Activated T-cell treated with anti-CD3 and anti-CD28 coated beads, Interleukin-2, amount 50 U/mL, for 24 hours (primary cell): ENCODE results near the gene SAMD8.
"Not testable (repeated sequence)": the region's sequence is repeated elsewhere in the genome, so short reads cannot be mapped to it uniquely, and the experiment has no call there.

ENCODE experiments used
- DNase-seq: peaks from one replicate; pipeline ENCODE4 v3.0.0-alpha.2; 2020
- H3K27ac Mint-ChIP-seq: 2 replicates; pipeline ENCODE4 v1.8.0; 2020; ENCODE audit warnings: mild to moderate bottlenecking, mixed read lengths
- H3K27me3 Mint-ChIP-seq: 2 replicates; pipeline ENCODE4 v1.8.0; 2020; ENCODE audit warnings: mixed read lengths
- H3K36me3 Mint-ChIP-seq: 2 replicates; pipeline ENCODE4 v1.8.0; 2020; ENCODE audit warnings: low read depth, mixed read lengths
- H3K4me1 Mint-ChIP-seq: 2 replicates; pipeline ENCODE4 v1.8.0; 2020; ENCODE audit warnings: low read depth, mixed read lengths
- H3K4me3 Mint-ChIP-seq: 2 replicates; pipeline ENCODE4 v1.8.0; 2020; ENCODE audit warnings: mild to moderate bottlenecking, moderate library complexity, mixed read lengths
- H3K9me3 Mint-ChIP-seq: 2 replicates; pipeline ENCODE4 v1.8.0; 2020; ENCODE audit warnings: mixed read lengths

The SAMD8 gene

DNA sequence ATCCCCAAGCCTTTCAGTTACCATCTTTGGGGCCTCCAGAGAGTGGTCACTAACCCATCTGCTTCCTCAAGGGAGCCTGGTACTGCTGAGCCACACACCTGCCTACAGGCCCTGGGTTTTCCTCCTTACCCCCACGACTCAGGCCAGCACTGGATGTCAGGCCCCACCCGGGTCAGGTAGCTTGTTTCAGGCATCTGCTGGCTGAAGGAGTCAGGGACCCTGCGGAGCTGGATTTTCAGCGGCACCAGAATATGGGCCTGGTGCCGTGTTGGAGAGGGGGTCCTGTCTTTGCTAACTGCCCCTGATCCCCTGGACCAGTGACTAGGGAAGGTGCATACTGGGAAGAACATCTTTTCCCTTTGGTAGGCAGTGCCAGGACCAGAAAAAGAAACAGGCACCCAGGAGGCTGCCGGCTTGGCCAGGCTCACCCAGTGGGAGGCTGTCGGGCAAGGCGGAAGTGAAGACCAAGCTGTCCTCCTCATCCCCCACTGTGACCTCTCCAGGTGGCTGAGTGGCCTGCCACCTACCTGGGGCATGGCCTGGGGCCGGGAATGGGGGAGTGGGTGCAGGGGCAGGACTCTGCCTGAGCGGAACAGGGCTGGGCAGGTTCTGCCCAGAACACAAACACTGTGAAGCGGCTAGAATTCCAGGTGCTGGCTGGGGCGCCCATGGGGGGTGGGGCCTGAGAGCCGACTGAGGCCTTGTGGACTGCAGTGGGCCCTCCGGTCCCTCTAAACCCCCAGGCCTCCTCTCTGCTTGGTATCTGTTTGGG is 12.4 kb upstream of the SAMD8 start:
- DNase-seq = no peak
- H3K4me3 Mint-ChIP-seq = no peak overlapping the region
- H3K27me3 Mint-ChIP-seq = no peaks in the 10 kb centered on the region
- peaks cover 2% of the 10 kb centered on the region for H3K4me1 Mint-ChIP-seq
- H3K36me3 Mint-ChIP-seq = no peaks in the 10 kb centered on the region
- no peaks in the 10 kb centered on the region for H3K9me3 Mint-ChIP-seq
- no peak overlapping the region for H3K27ac Mint-ChIP-seq

DNA sequence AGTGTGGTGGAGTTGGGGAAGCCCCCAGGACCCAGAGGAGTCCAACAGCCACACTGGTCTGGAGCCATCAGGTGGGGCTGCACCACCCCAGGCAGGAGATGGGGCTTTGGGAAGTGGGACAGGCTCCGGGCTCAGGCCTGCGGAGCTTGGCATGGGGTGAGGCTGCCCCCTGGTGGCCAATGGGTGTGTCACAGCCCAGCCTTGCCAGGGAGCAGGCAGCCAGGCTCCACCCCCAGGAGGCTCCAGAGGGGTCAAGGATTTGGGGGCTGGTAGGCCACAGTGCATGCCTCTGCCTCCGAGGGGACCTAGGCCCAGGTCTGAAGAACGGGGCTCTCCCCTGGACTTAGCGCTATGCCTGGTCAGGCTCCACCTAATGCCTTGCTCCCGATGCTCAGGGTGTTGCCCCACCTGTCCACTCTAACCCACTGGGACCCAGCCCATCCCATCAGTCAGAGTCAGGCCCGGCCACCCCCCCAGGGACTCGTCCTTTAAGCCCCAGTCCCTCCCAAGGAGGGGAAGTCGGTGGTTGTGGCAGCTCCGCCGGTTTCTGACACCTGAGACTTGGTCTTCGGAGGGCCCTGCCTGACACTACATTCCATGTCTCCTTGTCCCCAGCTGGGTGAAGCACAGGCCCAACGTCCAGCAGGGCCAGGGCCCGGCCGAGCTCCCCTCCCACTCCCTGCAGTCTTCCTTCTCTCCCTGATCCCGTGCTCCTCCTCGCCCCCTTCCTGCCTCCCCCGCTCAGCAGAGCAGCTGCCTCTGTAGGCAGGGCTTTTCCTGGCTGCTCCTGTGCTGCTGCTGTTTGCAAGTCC is 11.3 kb upstream of the SAMD8 start:
- H3K4me1 Mint-ChIP-seq = peaks cover 2% of the 10 kb centered on the region
- H3K36me3 Mint-ChIP-seq = no peaks in the 10 kb centered on the region

DNA sequence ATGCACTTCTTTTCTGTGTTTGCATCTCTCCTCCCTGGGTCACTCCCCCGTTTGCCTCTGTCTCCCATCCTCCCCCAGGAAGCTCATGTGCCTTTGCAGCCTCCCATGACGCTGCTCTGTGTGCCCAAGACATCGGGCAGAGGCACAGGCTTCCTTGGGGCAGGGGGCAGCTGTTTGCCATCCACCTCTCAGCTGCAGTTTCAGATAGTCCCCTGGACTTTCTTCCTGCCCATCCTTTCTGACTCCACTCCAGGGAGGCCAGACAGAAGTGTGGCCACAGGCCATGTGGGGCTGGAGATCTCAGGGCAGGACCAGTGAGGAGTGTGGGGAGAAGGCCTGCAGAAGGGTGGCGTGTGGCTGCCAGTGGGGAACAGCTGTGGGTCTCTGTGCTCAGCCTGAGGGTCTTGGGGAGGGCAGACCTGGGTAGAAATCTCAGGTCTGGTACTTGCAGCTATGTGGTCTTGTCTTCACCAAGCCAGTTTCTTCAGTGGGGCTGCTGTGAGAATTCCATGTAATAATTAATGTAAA is 10.6 kb upstream of the SAMD8 start:
- DNase-seq = no peak
- Mint-ChIP-seq H3K27ac (no peak overlapping the region), H3K27me3 (no peaks in the 10 kb centered on the region), H3K9me3 (no peaks in the 10 kb centered on the region), H3K36me3 (no peaks in the 10 kb centered on the region), H3K4me1 (peaks cover 2% of the 10 kb centered on the region), H3K4me3 (no peak overlapping the region)

More for the DNA sequence above, 11.3 kb upstream of the SAMD8 start:
- no peak overlapping the region for H3K4me3 Mint-ChIP-seq
- H3K9me3 Mint-ChIP-seq = no peaks in the 10 kb centered on the region
- no peaks in the 10 kb centered on the region for H3K27me3 Mint-ChIP-seq
- peak; percentile 90 for DNase-seq
- peak overlapping the region; percentile 47 for H3K27ac Mint-ChIP-seq

DNA sequence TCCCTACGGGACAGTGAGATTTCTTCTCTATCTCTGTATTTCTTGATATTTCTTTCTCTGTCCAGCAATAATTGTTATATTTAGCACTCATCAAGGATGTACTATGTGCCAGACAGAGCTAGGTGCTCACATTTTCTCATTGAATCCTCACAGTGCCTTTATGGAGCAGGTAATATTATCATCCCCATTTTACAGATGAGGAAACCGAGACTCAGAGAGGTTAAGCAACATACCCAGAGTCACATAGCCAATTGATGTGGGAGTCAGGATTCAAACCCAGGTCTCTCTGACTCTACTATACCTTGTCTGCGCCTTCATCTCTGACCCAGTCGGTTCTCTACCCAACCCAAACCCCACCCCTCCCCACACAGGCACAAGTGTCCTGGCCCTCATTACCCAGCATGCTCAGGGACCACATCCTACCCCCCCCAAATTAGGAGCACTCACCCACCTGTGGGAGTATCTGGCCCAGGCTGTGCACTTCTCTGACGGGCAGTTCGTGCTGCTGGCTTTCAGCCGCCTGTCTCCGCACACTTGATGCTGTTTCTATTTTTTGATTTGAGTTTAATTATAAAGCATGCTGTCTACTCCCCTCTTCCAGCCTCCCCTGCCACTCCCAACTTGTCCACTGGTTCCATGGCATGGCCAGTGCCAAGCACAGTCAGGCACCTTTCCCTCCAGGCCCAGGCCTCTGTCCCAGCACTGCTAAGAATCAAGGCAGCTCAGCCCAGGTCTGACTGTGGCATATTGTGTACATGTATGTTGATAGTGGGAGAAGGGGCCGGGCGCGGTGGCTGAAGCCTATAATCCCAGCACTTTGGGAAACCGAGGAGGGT is 9.8 kb upstream of the SAMD8 start:
- H3K9me3 Mint-ChIP-seq = no peaks in the 10 kb centered on the region
- H3K4me1 Mint-ChIP-seq = peaks cover 2% of the 10 kb centered on the region
- no peak overlapping the region for H3K27ac Mint-ChIP-seq
- no peaks in the 10 kb centered on the region for H3K36me3 Mint-ChIP-seq
- H3K27me3 Mint-ChIP-seq = no peaks in the 10 kb centered on the region
- no peak overlapping the region for H3K4me3 Mint-ChIP-seq
- no peak for DNase-seq

DNA sequence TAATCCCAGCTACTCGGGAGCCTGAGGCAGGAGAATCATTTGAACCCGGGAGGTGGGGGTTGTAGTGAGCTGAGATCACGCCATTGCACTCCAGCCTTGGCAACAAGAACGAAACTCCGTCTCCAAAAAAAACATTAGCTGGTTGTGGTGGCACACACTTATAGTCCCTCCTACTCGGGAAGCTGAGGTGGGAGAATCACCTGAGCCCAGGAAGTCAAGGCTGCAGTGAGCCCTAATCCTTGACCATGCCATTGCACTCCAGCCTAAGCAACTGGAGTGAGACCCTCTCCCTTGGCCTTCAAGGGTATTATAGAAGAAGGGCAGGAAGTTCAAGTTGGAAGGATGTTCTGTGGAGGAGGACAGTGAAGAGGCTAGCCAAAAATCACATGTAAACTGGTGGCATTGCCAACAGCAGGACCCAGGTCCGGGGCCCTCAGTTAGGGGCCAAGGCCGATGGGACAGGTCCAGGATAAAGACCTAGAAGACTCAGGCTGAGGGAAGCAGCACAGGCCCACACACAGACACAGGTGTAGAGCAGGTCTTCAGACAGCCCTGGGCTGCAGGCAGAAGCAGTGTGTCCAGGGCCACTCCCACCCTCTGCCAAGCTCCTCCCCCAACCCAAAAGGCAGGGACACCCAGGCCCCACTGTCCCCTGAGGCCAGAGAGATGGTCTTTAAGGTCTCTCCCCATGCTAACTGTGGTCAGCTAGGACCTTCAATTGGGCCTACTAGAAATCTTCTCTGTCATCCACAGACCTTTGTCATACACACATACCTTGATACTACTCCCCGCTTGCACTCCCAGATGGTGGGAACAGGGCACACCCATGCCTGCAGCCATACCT is 8.4 kb upstream of the SAMD8 start:
- DNase-seq = no peak
- no peak overlapping the region for H3K27ac Mint-ChIP-seq
- H3K9me3 Mint-ChIP-seq = no peaks in the 10 kb centered on the region
- no peaks in the 10 kb centered on the region for H3K27me3 Mint-ChIP-seq
- H3K4me1 Mint-ChIP-seq = peaks cover 2% of the 10 kb centered on the region
- no peak overlapping the region for H3K4me3 Mint-ChIP-seq
- H3K36me3 Mint-ChIP-seq = no peaks in the 10 kb centered on the region

DNA sequence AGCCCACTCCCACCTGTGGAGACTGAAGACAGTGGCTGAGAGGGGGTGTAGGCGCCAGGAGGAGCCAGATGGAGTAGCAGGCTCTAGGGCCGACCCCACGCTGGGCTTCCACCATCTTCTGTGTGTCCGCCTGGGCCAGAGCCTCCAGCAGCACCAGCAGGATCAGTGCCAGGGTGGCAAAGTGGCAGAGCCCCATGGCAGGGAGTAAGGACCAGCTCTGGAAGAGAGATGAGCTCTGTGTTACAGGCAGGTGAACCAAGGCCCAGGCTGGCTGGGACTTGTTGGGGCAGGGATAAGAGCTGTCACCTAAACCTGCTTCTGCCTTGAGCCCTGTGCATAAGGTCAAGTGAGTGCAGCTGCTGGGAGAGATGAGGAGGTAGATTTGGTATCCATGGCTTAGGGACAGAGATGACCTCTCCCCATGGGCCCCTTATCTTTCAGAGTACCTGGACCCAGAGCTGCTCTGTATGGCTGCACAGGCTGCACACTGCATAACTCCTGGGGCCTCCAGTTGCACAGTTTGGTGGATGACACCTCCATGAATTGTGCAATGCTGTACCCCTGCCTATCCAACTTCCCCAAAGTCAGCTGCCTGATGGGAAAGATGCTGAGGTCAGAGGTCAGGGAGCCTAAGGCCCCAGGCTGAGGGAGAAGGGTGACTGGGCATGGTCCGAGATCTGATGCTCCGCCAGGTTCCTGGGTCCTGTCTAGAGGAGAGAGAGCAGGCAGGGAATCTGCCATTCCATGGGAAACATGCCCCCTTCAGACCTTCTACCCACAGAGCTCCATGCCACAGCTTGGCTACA is 7.4 kb upstream of the SAMD8 start:
- H3K27me3 Mint-ChIP-seq = no peaks in the 10 kb centered on the region

DNA sequence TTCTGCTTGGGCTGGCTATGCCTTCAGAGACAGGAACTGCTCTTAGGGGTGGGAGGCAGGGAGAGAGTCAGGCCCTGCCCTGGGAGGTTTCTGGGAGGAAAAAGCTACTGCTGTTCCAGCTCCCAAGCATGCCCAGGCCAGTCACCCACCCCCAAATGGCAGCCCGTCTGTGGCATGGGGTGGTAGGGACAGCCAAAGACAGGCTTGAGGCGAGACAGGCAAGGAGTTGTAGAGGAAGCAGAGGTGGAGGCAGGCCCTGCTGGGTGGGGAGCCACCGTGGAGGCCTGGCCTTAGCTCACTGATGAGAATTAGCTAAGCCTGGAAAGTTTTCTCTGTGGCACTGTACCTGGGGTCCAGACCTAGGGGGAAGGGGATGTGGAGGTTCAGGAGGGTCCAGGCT is 6.6 kb upstream of the SAMD8 start:
- H3K9me3 Mint-ChIP-seq = no peaks in the 10 kb centered on the region
- H3K4me1 Mint-ChIP-seq = peaks cover 3% of the 10 kb centered on the region
- no peak overlapping the region for H3K27ac Mint-ChIP-seq
- no peak overlapping the region for H3K4me3 Mint-ChIP-seq
- H3K36me3 Mint-ChIP-seq = no peaks in the 10 kb centered on the region
- no peak for DNase-seq
- no peaks in the 10 kb centered on the region for H3K27me3 Mint-ChIP-seq

More for the DNA sequence above, 7.4 kb upstream of the SAMD8 start:
- DNase-seq = no peak
- H3K9me3 Mint-ChIP-seq = no peaks in the 10 kb centered on the region
- peaks cover 2% of the 10 kb centered on the region for H3K4me1 Mint-ChIP-seq
- no peak overlapping the region for H3K27ac Mint-ChIP-seq
- H3K4me3 Mint-ChIP-seq = no peak overlapping the region
- H3K36me3 Mint-ChIP-seq = no peaks in the 10 kb centered on the region

DNA sequence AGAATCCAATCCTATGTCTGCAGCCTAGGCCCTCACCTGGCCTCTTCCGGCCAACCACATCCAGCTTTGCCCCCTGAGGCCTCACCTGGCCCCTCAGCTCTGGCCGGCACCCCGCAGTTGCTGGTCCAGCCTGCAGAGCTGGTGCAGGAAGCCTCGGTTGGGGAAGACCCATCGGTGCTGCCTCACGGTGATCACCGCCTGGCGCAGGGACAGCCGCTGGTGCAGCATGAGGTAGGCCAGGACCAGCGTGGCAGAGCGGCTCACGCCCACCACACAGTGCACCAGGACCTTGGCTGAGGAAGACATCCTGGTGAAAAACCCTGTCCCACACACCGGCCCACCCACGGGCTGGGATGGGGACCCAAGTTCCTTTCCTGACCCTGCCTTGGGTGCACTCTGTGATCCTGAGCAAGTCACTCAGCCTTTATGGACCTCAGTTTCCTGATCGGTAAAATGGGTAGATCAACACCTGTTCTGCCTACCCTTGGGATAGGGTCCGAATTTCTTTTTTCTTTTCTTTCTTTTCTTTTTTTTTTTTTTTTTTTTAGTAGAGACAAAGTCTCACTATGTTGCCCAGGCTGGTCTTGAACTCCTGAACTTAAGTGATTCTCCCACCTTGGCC is 5.8 kb upstream of the SAMD8 start:
- Mint-ChIP-seq H3K4me3 (no peak overlapping the region), H3K27ac (no peak overlapping the region), H3K4me1 (peaks cover 12% of the 10 kb centered on the region), H3K9me3 (no peaks in the 10 kb centered on the region), H3K36me3 (no peaks in the 10 kb centered on the region), H3K27me3 (no peaks in the 10 kb centered on the region)
- no peak for DNase-seq

DNA sequence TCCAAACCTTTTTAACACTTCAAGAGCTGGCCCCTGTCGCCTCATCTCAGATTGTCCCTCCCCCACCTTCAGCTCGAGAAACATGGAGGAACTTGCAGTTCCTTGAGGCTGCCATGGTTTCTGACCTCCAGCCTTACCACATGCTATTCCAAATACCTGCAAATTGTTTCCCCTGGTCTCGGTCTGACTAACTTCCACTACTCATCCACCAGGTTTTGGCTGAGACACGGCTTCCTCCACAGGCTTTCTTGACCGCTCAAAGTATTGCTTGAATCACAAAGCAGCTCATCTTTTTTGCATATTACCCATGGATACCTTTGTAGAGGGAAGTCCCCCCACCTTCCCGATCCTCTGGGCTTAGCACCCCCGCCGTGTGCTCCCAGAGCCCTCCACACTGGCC is 5.2 kb upstream of the SAMD8 start:
- no peak overlapping the region for H3K27ac Mint-ChIP-seq
- H3K4me3 Mint-ChIP-seq = no peak overlapping the region
- H3K9me3 Mint-ChIP-seq = no peaks in the 10 kb centered on the region
- H3K4me1 Mint-ChIP-seq = peaks cover 16% of the 10 kb centered on the region
- no peak for DNase-seq
- no peaks in the 10 kb centered on the region for H3K36me3 Mint-ChIP-seq
- H3K27me3 Mint-ChIP-seq = no peaks in the 10 kb centered on the region

DNA sequence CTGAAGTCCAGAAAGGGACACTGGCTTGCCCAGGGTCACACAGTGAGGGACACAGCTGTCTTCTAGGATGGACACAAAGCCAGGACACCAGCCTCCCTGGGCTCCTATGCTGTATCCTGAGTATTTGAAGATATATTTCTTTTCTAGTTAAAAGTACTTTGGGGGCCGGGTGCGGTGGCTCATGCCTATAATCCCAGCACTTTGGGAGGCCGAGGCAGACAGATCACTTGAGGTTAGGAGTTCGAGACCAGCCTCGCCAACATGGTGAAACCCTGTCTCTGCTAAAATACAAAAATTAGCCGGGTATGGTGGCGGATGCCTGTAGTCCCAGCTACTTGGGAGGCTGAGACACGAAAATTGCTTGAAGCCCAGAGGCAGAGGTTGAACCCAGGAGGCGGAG is 4.6 kb upstream of the SAMD8 start:
- H3K27me3 Mint-ChIP-seq, H3K4me3 Mint-ChIP-seq, H3K9me3 Mint-ChIP-seq, DNase-seq, H3K27ac Mint-ChIP-seq, H3K36me3 Mint-ChIP-seq: not testable (repeated sequence)
- peaks cover 16% of the 10 kb centered on the region for H3K4me1 Mint-ChIP-seq

DNA sequence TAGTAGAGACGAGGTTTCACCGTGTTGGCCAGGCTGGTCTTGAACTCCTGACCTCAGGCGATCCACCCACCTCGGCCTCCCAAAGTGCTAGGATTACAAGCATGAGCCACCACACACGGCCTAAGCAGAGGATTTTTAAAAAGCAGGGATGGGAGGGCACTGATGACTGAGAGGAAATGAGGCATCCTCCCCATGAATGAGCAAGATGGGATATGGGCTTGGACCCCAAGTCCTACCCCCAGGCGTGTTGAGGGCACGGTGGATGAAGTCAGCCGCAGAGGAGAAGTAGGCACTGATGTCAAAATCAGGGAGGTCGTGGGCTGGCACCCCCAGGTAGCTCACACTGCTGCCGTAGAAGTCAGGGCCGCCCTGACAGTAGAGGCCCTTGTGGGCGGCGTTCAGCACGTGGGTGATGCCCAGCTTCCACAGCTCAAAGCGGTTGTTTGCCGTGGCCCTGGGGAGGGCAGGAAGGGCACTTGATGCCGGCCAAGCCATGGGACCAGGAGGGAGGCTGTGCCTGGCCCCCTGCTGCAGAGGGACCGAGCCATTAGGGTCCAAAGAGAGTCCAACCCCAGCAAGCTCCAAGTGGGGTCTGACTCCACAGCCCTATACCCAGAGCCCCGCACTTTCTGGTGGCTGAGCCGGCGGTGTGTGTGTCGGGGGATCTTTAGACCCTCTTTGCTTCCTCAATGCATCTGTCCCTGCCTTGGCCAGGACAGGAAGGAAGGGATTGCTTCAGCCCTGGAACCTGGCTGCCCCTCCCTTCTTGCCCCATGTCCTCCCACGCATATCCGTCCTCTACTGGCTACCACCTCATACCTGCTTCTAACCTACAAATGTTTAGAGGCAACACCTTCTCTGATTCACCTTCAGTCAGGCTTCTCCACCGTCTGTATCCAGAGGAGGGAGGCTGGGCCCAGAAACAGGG is 3.4 kb upstream of the SAMD8 start:
- no peak overlapping the region for H3K27ac Mint-ChIP-seq
- DNase-seq = no peak
- peaks cover 26% of the 10 kb centered on the region for H3K4me1 Mint-ChIP-seq
- no peaks in the 10 kb centered on the region for H3K9me3 Mint-ChIP-seq
- H3K27me3 Mint-ChIP-seq = no peaks in the 10 kb centered on the region
- no peak overlapping the region for H3K4me3 Mint-ChIP-seq
- H3K36me3 Mint-ChIP-seq = peaks cover 10% of the 10 kb centered on the region
